PC-9 (cell line): ENCODE measurements around the gene THADA. TPM values are rescaled to one million over a fixed set of nuclear protein-coding genes. Genes with fewer than 3 reads are reported as not detected.

Source experiments
- BruUV-seq: library from RNA; stranded (reverse); fragments of 400-500 nt; replicated peaks from 2 replicates; lab custom pipeline; 2021; lab: Mats Ljungman, UMichigan
- CTCF ChIA-PET: fragments of 300-600 bp; sonication (Branson Sonifier 250); formaldehyde crosslinking; loops from one replicate; lab custom pipeline; 2022; ENCODE audit warnings: antibody characterized with exemption; lab: Charles Lee
- POLR2A ChIA-PET: fragments of 300-600 bp; sonication (Branson Sonifier 250); formaldehyde crosslinking; loops from one replicate; lab custom pipeline; 2022; ENCODE audit warnings: antibody characterized with exemption; ENCODE audit not compliant: unreplicated experiment; lab: Charles Lee
- DNase-seq, 2 experiments: peaks; one replicate each; pipeline versions ENCODE4 v3.0.0 to v3.0.0-alpha.2; 2015 to 2022; ENCODE audit warnings: mixed read lengths in 1 of 2
- H2AFZ ChIP-seq: fragments of 200-600 bp; sonication (generic); 2 replicates; pipeline ENCODE4 v1.8.1; 2017; ENCODE audit warnings: antibody characterized with exemption
- H3F3A ChIP-seq: fragments of 200-600 bp; sonication (generic); 2 replicates; pipeline ENCODE4 v1.8.1; 2017; ENCODE audit warnings: antibody characterized with exemption, mild to moderate bottlenecking, low read depth; ENCODE audit not compliant: insufficient read depth
- H3K27ac ChIP-seq: fragments of 200-600 bp; sonication (generic); 2 replicates; pipeline ENCODE4 v1.6.1; 2016; ENCODE audit warnings: mixed run types
- H3K27me3 ChIP-seq: fragments of 200-600 bp; sonication (generic); 2 replicates; pipeline ENCODE4 v1.6.1; 2016; ENCODE audit warnings: low read depth, mixed run types; ENCODE audit not compliant: insufficient read depth
- H3K36me3 ChIP-seq: fragments of 200-600 bp; sonication (generic); 2 replicates; pipeline ENCODE4 v1.6.1; 2016; ENCODE audit warnings: low read depth, mixed run types
- H3K4me1 ChIP-seq: fragments of 200-600 bp; sonication (generic); replicated peaks from 2 replicates; pipeline ENCODE4 v1.6.1; 2016; ENCODE audit warnings: mixed run types; ENCODE audit not compliant: insufficient read depth
- H3K4me2 ChIP-seq: fragments of 200-600 bp; sonication (generic); 2 replicates; pipeline ENCODE4 v1.6.1; 2017; ENCODE audit warnings: mixed run types
- H3K4me3 ChIP-seq: fragments of 200-600 bp; sonication (generic); 2 replicates; pipeline ENCODE4 v1.6.1; 2016; ENCODE audit warnings: mixed run types
- H3K79me2 ChIP-seq: fragments of 200-600 bp; sonication (generic); 2 replicates; pipeline ENCODE4 v1.6.1; 2017; ENCODE audit warnings: low read depth, mixed run types
- H3K9me2 ChIP-seq: fragments of 200-600 bp; sonication (generic); 2 replicates; pipeline ENCODE4 v1.8.1; 2017; ENCODE audit warnings: mild to moderate bottlenecking; ENCODE audit not compliant: insufficient read depth
- H3K9me3 ChIP-seq: fragments of 200-600 bp; sonication (generic); 2 replicates; pipeline ENCODE4 v1.8.1; 2016; ENCODE audit warnings: low read depth; ENCODE audit not compliant: insufficient read depth
- H4K20me1 ChIP-seq: fragments of 200-600 bp; sonication (generic); 2 replicates; pipeline ENCODE4 v1.8.1; 2017; ENCODE audit not compliant: insufficient read depth
- EZH2 ChIP-seq: fragments of 200-600 bp; sonication (generic); IDR thresholded peaks from 2 replicates; pipeline ENCODE4 v1.8.0; 2017; ENCODE audit warnings: antibody characterized with exemption, low read depth
- intact Hi-C: fragments of 100-400 bp; cut with micrococcal nuclease; formaldehyde crosslinking; loops from one replicate; pipeline ENCODE4 v1.10.0; 2022; ENCODE audit not compliant: unreplicated experiment
- total RNA-seq: library from RNA; stranded (reverse); gene quantifications from 2 replicates; pipeline ENCODE4 v1.2.3, GENCODE V29; 2021
- TF ChIP-seq, protein P1 (sequence below): fragments of 200-600 bp; sonication (generic); conservative IDR thresholded peaks from 2 replicates; pipeline ENCODE4 v1.6.1; 2017; ENCODE audit warnings: mixed run types, antibody characterized with exemption, mild to moderate bottlenecking, moderate library complexity

Gene THADA
- total RNA-seq, 1 experiment from 2014 or later: 28.1 TPM

DNA sequence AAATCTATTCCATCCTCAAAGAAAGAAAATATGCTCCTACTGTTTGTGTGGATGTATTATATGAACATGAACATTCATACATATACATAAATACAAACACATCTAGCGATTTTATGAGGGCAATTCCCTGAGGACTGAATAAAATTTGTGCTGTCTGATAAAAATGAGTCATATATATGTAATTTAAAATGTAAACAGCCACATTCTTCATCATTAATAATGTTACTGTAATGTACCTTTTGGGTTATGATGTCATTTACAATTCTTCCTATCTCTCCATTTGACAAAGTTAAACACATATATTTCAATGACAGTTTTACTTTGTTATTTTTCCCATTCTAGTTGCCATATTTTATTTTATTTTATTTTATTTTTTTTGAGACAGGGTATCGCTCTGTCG, 278.2 kb downstream of the THADA start:
- Histone ChIP-seq H3K79me2 (no peaks in the 10 kb centered on the region), H3K4me2 (no peak overlapping the region), H3K9me2 (no peaks in the 10 kb centered on the region), H3K4me3 (no peak overlapping the region), H4K20me1 (no peaks in the 10 kb centered on the region), H2AFZ (no peak overlapping the region), H3F3A (peaks cover 8% of the 10 kb centered on the region), H3K27ac (no peak overlapping the region), H3K9me3 (no peaks in the 10 kb centered on the region), H3K4me1 (peaks cover 36% of the 10 kb centered on the region), H3K36me3 (peaks cover 6% of the 10 kb centered on the region; the same call in 1 of the 2 replicates), H3K27me3 (no peaks in the 10 kb centered on the region)
- no TSS peak for BruUV-seq
- CTCF ChIA-PET: no interaction called here
- POLR2A ChIA-PET: no interaction called here
- intact Hi-C loops: no loop called here
- peak in 1 of 2 experiments; percentile 62 for DNase-seq
- TF ChIP-seq, protein P1, sequence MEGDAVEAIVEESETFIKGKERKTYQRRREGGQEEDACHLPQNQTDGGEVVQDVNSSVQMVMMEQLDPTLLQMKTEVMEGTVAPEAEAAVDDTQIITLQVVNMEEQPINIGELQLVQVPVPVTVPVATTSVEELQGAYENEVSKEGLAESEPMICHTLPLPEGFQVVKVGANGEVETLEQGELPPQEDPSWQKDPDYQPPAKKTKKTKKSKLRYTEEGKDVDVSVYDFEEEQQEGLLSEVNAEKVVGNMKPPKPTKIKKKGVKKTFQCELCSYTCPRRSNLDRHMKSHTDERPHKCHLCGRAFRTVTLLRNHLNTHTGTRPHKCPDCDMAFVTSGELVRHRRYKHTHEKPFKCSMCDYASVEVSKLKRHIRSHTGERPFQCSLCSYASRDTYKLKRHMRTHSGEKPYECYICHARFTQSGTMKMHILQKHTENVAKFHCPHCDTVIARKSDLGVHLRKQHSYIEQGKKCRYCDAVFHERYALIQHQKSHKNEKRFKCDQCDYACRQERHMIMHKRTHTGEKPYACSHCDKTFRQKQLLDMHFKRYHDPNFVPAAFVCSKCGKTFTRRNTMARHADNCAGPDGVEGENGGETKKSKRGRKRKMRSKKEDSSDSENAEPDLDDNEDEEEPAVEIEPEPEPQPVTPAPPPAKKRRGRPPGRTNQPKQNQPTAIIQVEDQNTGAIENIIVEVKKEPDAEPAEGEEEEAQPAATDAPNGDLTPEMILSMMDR: no peak
- no peak for TF ChIP-seq EZH2

DNA sequence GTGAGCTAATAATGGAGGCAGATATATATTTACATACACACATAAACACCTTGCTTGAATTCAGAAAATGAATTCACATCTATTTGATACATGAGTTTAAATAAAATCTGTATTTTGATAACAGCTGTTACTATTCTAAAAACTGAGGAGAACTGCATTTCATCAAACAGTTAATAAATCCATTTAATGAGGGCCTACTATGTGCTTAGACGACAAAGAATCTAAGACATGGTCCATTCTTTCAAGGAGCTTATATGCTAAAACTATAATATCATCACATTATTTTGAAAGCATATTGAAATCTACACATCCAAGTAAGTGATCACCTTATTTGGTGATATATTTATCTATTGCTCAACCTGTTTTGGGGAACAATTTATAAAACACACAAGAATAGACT, 278.6 kb downstream of the THADA start:
- no peaks in the 10 kb centered on the region for H3K79me2 ChIP-seq
- H3K4me1 ChIP-seq: peaks cover 40% of the 10 kb centered on the region
- BruUV-seq: no TSS peak
- no peaks in the 10 kb centered on the region for H3K27me3 ChIP-seq
- peaks cover 6% of the 10 kb centered on the region; the same call in 1 of the 2 replicates for H3K36me3 ChIP-seq
- DNase-seq: no peak
- no peak overlapping the region for H3K4me3 ChIP-seq
- ChIA-PET POLR2A (no interaction called here), CTCF (no interaction called here)
- H2AFZ ChIP-seq: no peak overlapping the region
- no peak overlapping the region for H3K4me2 ChIP-seq
- no peaks in the 10 kb centered on the region for H4K20me1 ChIP-seq
- H3K9me3 ChIP-seq: no peaks in the 10 kb centered on the region
- peaks cover 10% of the 10 kb centered on the region for H3F3A ChIP-seq
- H3K27ac ChIP-seq: no peak overlapping the region
- intact Hi-C loops: no loop called here
- H3K9me2 ChIP-seq: no peaks in the 10 kb centered on the region
- TF ChIP-seq, protein P1: no peak
- no peak for TF ChIP-seq EZH2

DNA sequence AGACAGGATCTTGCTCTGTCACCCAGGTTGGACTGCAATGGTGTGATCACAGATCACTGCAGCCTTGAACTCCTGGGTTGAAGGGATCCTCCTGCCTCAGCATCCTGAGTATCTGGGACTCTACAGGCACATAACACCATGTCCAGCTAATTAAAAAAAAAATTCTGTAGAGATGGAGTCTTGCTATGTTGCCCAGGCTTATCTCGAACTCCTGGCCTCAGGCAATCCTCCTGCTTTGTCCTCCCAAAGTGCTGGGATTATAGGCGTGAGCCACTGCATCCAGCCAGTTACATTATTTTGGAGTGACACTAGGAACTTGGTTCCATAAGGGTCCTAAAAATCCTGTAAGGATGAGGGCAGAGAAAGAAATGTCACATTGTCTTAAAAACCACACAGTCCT, 280.4 kb downstream of the THADA start:
- Histone ChIP-seq H3K9me2 (no peaks in the 10 kb centered on the region), H3K36me3 (peaks cover 6% of the 10 kb centered on the region; the same call in 1 of the 2 replicates), H3K4me2 (no peak overlapping the region), H3K27me3 (no peaks in the 10 kb centered on the region), H3K79me2 (no peaks in the 10 kb centered on the region), H3K4me1 (peaks cover 48% of the 10 kb centered on the region), H4K20me1 (no peaks in the 10 kb centered on the region), H3K4me3 (no peak overlapping the region), H3F3A (peaks cover 24% of the 10 kb centered on the region), H3K9me3 (peaks cover 3% of the 10 kb centered on the region; the same call in 1 of the 2 replicates), H3K27ac (no peak overlapping the region), H2AFZ (no peak overlapping the region)
- ChIA-PET POLR2A (no interaction called here), CTCF (no interaction called here)
- no TSS peak for BruUV-seq
- no peak for DNase-seq
- intact Hi-C loops: no loop called here
- TF ChIP-seq, protein P1: no peak
- no peak for TF ChIP-seq EZH2
